GM18520 (cell line): Measurements from ENCODE around the gene ELK4.

Source experiments
- ATAC-seq: cut with Tn5 transposase; IDR thresholded peaks from one replicate; pipeline ENCODE4 v1.9.1; 2021; ENCODE audit not compliant: unreplicated experiment

ELK4 gene, protein sequence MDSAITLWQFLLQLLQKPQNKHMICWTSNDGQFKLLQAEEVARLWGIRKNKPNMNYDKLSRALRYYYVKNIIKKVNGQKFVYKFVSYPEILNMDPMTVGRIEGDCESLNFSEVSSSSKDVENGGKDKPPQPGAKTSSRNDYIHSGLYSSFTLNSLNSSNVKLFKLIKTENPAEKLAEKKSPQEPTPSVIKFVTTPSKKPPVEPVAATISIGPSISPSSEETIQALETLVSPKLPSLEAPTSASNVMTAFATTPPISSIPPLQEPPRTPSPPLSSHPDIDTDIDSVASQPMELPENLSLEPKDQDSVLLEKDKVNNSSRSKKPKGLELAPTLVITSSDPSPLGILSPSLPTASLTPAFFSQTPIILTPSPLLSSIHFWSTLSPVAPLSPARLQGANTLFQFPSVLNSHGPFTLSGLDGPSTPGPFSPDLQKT

DNA sequence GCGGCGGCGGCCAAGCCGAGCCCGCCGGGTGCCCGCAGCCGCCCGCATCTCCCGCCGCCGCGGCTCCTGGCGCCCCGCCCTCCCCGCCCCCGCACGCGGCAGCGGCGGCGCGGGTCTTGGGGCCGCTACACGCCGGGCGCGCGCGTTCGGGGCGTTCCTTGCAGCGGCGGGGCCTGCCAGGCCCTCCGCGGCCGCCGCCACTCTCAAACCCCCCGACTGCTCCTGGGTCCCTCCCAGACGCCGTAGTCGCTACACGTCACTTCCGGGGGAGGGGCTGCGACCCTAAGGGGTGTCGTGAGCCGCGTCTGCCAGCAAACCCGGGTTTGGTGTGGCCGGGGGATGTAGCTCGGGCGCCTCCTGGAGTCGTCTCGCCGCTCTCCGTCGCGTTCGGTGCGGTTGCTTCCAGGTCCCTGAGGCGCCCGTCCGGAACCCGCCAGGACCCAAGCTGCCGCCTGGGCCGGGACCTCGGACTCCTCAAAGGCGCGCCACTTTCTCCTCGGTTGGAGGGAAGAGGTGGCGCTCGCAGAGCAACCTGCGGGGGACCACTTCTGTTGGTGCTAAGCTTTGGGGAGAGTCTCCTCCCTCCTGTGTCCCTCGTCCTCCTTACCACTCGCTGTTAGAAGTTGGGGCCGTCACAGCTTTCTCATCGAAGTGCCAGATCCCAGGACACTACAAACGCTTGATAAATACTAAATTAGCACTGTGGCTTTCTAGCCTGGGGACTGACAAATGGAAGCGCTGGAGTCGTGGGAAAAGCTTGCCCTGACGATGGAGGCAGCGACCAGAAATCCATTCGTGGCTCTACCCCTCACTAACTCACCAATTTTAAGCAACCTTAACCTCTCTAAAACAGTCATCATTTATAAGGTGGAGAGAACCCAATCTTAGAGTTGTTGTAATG lies at the start of gene ELK4:
ELK4 (minus strand) TSS at position 244 of the 901 bp plus-strand sequence. CDS start 8,129 bp downstream, outside the sequence.
- peak; percentile 66 for ATAC-seq

- no peak for ATAC-seq
Measured at GRCh38 chr1:205681364-205681763, 49.6 kb upstream of the ELK4 start.

- no peak for ATAC-seq
Measured at GRCh38 chr1:205680073-205680851, 48.5 kb upstream of the ELK4 start, which contains the start of gene SLC45A3. TSS of gene SLC45A3 (minus strand) at chr1:205680509. CDS start at chr1:205664656, 15,853 bp downstream.

GRCh38 chr1:205678286-205679111 lies 46.7 kb upstream of the ELK4 start:
- no peak for ATAC-seq

DNA sequence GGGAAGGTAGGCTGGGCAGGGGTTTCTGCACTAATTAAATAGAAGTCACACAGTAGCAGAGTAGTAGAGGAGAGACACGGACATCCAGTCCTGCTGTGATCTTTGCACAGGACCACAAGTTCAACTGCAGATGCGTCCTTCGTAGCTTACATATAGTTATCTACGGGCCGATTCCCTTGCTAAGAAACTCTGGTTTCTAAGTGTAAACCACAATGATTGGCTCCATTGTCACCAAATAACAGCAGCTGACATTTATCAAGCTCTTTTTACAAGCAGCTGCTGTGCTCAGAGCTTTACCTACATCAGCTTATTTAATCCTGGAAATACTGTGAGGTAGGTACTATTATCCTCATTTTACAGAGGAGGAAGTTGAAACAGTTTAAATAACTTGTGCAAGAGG lies 45.4 kb upstream of the ELK4 start:
- no peak for ATAC-seq

- ATAC-seq: no peak
Measured at GRCh38 chr1:205676597-205676996, 44.8 kb upstream of the ELK4 start.

DNA sequence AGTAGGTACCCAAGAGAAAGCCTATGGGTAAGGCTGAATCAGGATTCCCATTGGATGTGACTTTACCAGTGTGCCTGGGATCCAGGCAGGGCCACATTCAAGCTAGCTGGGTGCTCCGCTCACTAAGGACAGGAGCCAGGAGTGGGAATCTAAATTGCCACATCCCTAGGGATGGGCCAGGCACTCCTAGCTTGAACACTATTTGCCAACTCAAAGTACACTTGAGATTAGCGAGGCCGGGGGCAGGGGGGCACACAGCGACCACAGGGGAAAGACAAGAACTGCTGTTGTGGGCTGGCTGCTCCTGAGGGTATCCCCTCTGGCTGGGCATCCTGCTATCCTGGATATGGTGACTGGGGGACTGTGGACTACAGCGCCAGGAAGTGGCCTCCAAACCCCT lies 44.2 kb upstream of the ELK4 start:
- ATAC-seq: no peak

DNA sequence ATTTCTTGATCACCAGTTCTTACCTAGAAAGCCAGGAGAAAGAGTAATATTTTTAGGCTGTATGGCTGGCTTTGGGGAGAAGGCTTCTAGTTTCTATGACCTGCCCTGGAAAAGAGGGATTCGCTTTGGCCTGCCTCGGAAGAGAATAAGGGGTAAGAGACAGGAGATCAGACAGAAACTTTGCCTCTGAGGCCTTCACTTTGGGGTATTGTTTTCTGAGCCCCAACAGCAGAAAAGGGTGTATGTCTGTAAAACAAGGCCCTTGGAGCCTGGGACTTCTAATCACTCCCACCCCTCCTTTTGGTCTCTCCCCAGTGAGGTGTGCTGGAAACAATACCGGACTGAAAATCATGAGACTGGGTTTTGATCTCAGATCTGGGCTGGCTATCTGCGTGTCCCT lies 43.4 kb upstream of the ELK4 start:
- no peak for ATAC-seq

DNA sequence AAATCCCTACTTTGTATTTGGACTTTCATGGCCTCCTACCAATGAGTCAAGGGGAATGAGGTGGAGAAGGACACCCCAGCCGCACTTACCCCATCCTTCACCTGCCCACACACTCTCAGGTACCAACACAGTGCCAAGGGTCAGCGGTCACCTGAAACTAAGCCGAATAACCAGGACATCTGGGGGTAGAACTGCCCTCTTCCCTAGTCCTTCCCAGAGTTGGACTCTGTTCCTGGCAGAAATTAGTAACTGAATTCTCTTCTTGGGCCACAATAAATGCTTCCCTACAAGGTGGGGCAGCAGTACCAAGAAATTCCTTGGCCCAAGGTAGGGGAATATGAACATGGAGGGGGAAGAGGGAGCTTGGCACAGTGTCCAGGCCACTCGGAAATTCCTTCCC lies 41.2 kb upstream of the ELK4 start:
- no peak for ATAC-seq

DNA sequence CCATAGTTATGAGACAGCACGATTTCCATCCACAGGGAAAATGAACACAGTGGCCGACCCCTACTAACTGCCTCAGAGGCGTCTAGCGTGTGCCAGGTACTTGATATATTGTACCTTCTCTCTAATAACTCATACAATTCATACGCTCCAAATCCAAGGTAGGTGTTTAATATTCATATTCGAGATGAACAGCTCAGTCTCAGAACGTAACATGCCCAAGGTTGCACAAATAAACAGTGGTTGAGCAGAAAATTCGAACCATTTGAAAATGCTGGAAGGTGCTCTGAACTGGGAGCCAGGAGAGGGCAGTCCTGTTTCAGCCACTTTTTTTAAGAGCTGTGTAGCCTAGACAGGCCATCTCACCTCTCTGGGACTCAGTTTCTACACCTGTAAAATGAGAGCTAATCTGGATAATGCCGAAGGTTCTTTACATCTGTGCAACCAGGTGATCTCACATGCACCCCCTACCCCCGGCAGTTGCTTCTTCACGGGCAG lies 40.6 kb upstream of the ELK4 start:
- ATAC-seq: no peak

DNA sequence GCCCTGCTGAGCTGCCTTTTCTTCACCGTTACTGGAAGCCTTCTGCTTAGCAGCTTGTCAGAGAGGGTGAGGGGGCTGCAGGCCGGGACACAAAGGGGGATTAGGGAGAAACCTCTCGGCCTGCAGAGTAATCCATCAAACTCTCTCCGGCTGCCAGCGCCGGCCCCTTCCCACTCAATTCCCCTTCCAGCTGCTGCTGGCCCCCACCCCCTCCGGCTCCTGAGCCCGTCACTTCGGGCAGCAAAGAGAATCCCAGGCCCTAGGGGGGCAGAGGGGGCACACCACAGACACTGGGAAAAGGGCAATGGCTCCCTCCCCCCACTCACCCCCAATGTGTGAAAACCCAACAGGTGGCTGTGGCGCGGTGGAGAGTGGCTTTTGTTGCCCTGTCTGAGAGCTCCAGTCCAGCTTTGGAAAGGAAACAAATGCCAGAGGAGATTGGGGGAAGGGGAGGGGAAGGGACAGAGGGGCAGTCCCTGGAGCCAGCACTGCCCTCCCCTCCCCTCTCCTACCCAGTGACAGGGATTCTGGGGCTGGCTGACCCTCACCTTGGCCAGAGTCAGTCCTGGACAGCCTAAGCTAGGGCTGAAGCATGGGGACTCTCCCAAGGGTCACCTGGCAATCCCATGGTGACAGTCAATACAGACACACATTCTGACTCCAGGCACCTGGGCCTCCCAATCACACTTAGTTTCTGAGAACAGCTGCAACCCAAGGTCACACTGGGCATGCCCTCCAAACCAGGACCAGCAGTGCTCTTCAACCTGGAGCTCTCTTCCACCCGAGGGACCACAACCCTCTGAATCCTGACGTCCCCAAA lies 39.0 kb upstream of the ELK4 start:
- no peak for ATAC-seq

DNA sequence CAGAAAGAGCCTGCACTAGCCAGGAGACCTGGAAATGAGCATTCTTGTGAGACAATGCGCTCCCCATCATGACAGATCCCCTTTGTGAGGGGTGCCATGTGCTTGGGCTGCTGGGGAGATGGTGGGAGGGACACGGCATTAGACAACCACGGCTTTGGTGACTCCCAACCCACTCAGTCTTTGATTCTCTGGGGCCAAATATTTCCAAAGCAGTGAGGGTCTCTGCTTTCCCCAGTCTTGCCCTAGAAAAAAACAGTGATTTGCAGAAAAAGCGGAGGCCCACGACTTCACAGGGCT lies 38.3 kb upstream of the ELK4 start:
- no peak for ATAC-seq

DNA sequence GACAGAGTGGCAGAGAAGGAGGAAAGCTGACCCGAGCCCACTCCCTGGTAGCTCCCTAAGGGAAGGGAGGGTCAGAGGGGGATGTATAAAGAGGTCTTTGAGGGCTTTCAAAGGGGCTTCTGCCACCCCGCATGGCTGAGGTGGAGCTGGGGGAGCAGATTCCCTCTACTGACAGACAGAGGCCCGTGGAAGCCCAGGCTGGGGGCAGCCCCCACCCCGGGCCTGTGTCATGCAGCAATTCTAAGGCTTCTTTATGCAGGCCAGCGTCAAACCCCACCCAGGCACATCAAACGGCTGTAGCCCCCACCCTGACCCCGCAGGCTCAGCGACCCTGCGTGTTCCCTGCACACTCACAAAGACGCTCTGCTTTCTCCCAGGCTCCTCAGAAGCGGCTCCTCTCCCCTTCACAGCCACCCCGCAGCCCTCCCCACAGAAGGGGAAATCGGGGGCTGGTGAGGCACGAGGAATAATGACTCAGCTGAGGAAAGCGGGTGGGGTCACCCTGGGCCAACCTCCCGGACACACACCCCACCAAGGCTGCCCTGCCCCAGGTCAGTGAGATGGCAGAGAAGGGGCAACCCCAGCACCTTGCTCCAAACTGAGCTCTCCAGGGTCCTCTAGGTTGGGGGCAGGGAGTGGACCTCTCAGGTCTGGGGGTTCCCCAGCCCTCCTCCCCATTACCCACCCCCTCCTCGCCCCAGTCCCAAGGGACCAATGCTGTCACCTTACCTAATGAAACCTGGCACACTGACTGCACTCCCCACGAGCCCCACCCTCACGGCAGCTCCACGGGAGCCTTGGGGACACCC lies 37.7 kb upstream of the ELK4 start:
- no peak for ATAC-seq

- no peak for ATAC-seq
Measured at GRCh38 chr1:205668951-205669340, 37.1 kb upstream of the ELK4 start.

DNA sequence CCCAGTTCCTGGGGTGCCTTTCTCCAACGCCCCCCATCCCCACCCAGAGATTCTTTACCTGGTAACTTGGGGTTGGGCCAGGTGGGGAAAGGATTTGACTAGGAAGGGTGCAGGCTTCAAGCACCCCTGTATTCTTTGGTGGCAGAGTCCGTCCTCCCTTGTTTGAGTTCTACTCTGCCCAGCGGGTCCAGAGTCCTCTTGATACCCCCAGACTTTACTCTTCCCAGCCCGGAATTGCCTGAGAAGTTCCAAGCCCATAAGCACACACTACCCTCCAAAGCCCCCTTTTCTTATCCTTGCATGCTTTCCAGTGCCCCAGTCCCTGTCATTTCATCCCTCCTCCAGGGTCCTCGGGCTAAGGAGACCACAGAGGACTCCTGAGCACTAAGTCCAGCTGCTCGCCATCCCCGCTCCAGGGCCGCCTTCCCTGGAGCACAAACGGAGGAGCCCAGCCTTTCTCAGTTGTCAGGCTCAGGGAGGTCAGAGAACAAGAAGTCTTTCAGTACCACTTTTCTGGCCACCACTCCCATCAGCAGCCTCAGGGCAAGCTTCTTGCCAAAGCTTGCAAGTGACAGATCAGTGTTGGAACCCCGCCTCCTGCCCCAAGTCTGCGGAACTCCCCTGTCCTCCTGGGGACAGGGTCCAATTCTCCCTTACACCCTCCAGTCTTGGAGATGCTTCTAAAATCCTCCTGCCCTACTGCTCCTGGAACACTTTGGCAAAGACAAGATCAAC lies 36.3 kb upstream of the ELK4 start:
- no peak for ATAC-seq

DNA sequence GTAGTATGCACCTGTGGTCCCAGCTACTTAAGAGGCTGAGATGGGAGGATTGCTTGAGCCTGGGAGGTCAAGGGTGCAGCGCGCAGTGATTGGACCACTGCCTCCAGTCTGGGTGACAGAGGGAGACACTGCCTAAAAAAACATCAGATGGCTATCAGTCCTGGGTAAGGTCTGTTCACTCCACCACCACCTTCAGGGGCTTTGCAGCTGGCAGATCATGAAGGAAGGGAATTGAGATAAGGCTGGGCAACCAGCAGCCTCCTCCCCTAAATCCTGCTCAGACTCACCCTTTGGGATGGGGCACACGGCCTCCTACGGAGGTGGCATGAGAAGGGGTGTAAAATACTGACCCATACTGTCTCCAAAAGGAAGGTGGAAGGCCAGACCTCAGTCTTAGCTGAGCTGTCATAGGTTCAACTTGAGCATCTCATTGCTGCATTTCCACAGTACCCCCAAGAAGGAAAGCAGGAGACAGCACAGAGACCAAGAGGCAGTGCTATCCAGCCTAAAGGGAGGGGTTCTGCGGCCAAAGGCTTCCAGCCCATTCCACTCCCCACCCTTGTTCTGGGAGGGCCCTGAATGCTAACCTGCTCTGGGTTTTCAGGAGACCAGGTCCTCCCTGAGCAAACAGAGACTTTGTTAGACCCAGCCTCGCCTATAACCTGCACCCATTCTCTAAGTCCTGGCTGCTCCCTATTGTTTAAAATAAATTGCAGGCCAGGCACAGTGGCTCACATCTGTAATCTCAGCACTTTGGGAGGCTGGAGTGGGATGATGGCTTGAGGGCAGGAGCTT lies 34.8 kb upstream of the ELK4 start:
- ATAC-seq: no peak
